Measurements from ENCODE around the gene BMP8B.
A peak's percentile ranks its signal among the peaks of the same experiment; 100 is the strongest.

BMP8B gene

GRCh38 chr1:39717809-39718208 lies 70.9 kb downstream of the BMP8B start:
- DNase-seq = no peak

GRCh38 chr1:39713557-39713956 lies 75.1 kb downstream of the BMP8B start:
- no peak for DNase-seq

GRCh38 chr1:39711966-39712340 lies 76.7 kb downstream of the BMP8B start:
- no peak for DNase-seq

GRCh38 chr1:39711104-39711965 lies 77.3 kb downstream of the BMP8B start:
- peak; percentile 87 for DNase-seq

GRCh38 chr1:39707506-39707905 lies 81.2 kb downstream of the BMP8B start:
- no peak for DNase-seq

Measured in hematopoietic multipotent progenitor cell treated with erythropoietin and hydrocortisone succinate and interleukin-3 and kit ligand, for 6 days (in vitro differentiated cells).